H1 (cell line): ENCODE measurements around the gene SH3RF2. TPM values are rescaled to one million over a fixed set of nuclear protein-coding genes. Genes with fewer than 3 reads are reported as not detected.
"Not testable (repeated sequence)": the region's sequence is repeated elsewhere in the genome, so short reads cannot be mapped to it uniquely, and the experiment has no call there.

ENCODE experiments used
- CTCF ChIA-PET: fragments of 300-600 bp; sonication (Branson Sonifier 250); formaldehyde crosslinking; loops from one replicate; lab custom pipeline; 2021; ENCODE audit not compliant: partially characterized antibody; lab: Charles Lee
- POLR2A ChIA-PET: fragments of 300-600 bp; sonication (Branson Sonifier 250); formaldehyde crosslinking; loops from one replicate; lab custom pipeline; 2021; ENCODE audit warnings: inconsistent platforms; ENCODE audit not compliant: partially characterized antibody; lab: Charles Lee
- DNase-seq, 2 experiments: peaks; one replicate each; pipeline versions ENCODE4 v3.0.0 to v3.0.0-alpha.2; 2010 to 2022; ENCODE audit warnings: low spot score in 2 of 2, low read depth in 1 of 2, mixed read lengths in 1 of 2
- FAIRE-seq: peaks from 2 replicates; lab custom pipeline; 2011; peaks lifted over from hg19 to GRCh38; lab: Jason Lieb, UNC
- H2AFZ ChIP-seq: 2 replicates; pipeline ENCODE4 v1.8.1; 2012; ENCODE audit warnings: low read length, inconsistent platforms
- H2AK5ac ChIP-seq: 2 replicates; pipeline ENCODE4 v1.6.1; 2013; ENCODE audit warnings: low read depth, low read length
- H2BK120ac ChIP-seq: replicated peaks from 2 replicates; pipeline ENCODE3; 2013; ENCODE audit warnings: low read depth, low read length, inconsistent platforms
- H2BK12ac ChIP-seq: 2 replicates; pipeline ENCODE4 v1.6.1; 2013; ENCODE audit warnings: low read depth, low read length
- H2BK15ac ChIP-seq: 2 replicates; pipeline ENCODE4 v1.6.1; 2013; ENCODE audit warnings: low read length
- H2BK20ac ChIP-seq: 2 replicates; pipeline ENCODE4 v1.6.1; 2013; ENCODE audit warnings: low read length
- H2BK5ac ChIP-seq: 2 replicates; pipeline ENCODE4 v1.6.1; 2013; ENCODE audit warnings: low read depth, low read length
- H3K14ac ChIP-seq: 2 replicates; pipeline ENCODE4 v1.6.1; 2013; ENCODE audit warnings: inconsistent platforms; ENCODE audit not compliant: insufficient read length
- H3K18ac ChIP-seq: 2 replicates; pipeline ENCODE4 v1.6.1; 2013; ENCODE audit warnings: low read length; ENCODE audit errors: extremely low read depth
- H3K23ac ChIP-seq: 2 replicates; pipeline ENCODE4 v1.6.1; 2013; ENCODE audit warnings: inconsistent platforms; ENCODE audit not compliant: insufficient read length
- H3K23me2 ChIP-seq: 2 replicates; pipeline ENCODE4 v1.6.1; 2013; ENCODE audit warnings: low read depth, low read length
- H3K27ac ChIP-seq: 2 replicates; pipeline ENCODE4 v1.6.1; 2011; ENCODE audit warnings: low read depth, low read length, inconsistent platforms
- H3K27me3 ChIP-seq, 4 experiments: replicated peaks in 1 of 4; 1 replicate in 1 of 4; 2 replicates in 3 of 4; pipeline versions ENCODE4 v1.6.1 to v1.8.1; 2011 to 2013; ENCODE audit warnings: low read length in 3 of 4, mild to moderate bottlenecking in 3 of 4, inconsistent platforms in 2 of 4, mixed read lengths in 2 of 4, moderate library complexity in 1 of 4; ENCODE audit not compliant: control insufficient read depth in 3 of 4, insufficient read depth in 3 of 4; ENCODE audit errors: extremely low read depth in 1 of 4
- H3K36me3 ChIP-seq, 4 experiments: 2 replicates each; pipeline versions ENCODE4 v1.6.1 to v1.8.1; 2011 to 2013; ENCODE audit warnings: mild to moderate bottlenecking in 4 of 4, low read length in 3 of 4, moderate library complexity in 2 of 4, control low read depth in 1 of 4, inconsistent platforms in 1 of 4; ENCODE audit not compliant: insufficient read depth in 4 of 4, control insufficient read depth in 2 of 4
- H3K4ac ChIP-seq: replicated peaks from 2 replicates; pipeline ENCODE3; 2013; ENCODE audit warnings: low read length, low read depth, mixed read lengths, inconsistent platforms; ENCODE audit not compliant: insufficient read length
- H3K4me1 ChIP-seq, 4 experiments: replicated peaks in 1 of 4; 1 replicate in 1 of 4; 2 replicates in 3 of 4; pipeline versions ENCODE4 v1.6.1 to v1.8.1; 2011 to 2013; ENCODE audit warnings: low read length in 3 of 4, inconsistent platforms in 2 of 4, mixed read lengths in 1 of 4; ENCODE audit not compliant: insufficient read depth in 4 of 4, control insufficient read depth in 3 of 4
- H3K4me2 ChIP-seq, 2 experiments: 2 replicates each; pipeline versions ENCODE4 v1.6.1 to v1.8.1; 2011 to 2013; ENCODE audit warnings: low read depth in 2 of 2, low read length in 2 of 2, control low read depth in 1 of 2, inconsistent platforms in 1 of 2, mild to moderate bottlenecking in 1 of 2; ENCODE audit not compliant: insufficient read depth in 1 of 2
- H3K4me3 ChIP-seq, 4 experiments: fragments of 200-600, 300-600 bp in 1 of 4; sonication (generic), shearing (Covaris generic), sonication (Bioruptor Twin) in 1 of 4; 2 replicates each; pipeline versions ENCODE4 v1.5.1 to v1.8.1; 2011 to 2016; ENCODE audit warnings: low read length in 4 of 4, low read depth in 3 of 4, control low read depth in 2 of 4, inconsistent platforms in 2 of 4, mild to moderate bottlenecking in 2 of 4, mixed read lengths in 1 of 4, moderate library complexity in 1 of 4; ENCODE audit not compliant: insufficient read depth in 2 of 4; ENCODE audit errors: extremely low read depth in 1 of 4
- H3K56ac ChIP-seq: replicated peaks from 2 replicates; pipeline ENCODE3; 2013; ENCODE audit warnings: low read depth, mild to moderate bottlenecking, mixed read lengths, low read length, inconsistent platforms; ENCODE audit not compliant: insufficient read length
- H3K79me1 ChIP-seq: 2 replicates; pipeline ENCODE4 v1.6.1; 2013; ENCODE audit warnings: low read depth, low read length, control low read depth
- H3K79me2 ChIP-seq, 2 experiments: 2 replicates each; pipeline versions ENCODE4 v1.6.1 to v1.8.1; 2012 to 2013; ENCODE audit warnings: low read length in 2 of 2, mild to moderate bottlenecking in 2 of 2, inconsistent platforms in 1 of 2; ENCODE audit not compliant: insufficient read depth in 2 of 2, control insufficient read depth in 1 of 2
- H3K9ac ChIP-seq, 4 experiments: replicated peaks in 1 of 4; 1 replicate in 1 of 4; 2 replicates in 3 of 4; pipeline versions ENCODE4 v1.6.1 to v1.8.1; 2011 to 2013; ENCODE audit warnings: low read depth in 3 of 4, low read length in 3 of 4, control low read depth in 2 of 4, mild to moderate bottlenecking in 2 of 4, moderate library complexity in 2 of 4, inconsistent platforms in 1 of 4; ENCODE audit errors: extremely low read depth in 1 of 4
- H3K9me3 ChIP-seq, 2 experiments: 2 replicates each; pipeline versions ENCODE4 v1.6.1 to v1.8.1; 2012 to 2013; ENCODE audit warnings: mild to moderate bottlenecking in 2 of 2, moderate library complexity in 2 of 2, control low read depth in 1 of 2, inconsistent platforms in 1 of 2, low read depth in 1 of 2, low read length in 1 of 2, mixed read lengths in 1 of 2; ENCODE audit not compliant: insufficient read depth in 2 of 2
- H4K20me1 ChIP-seq, 2 experiments: replicated peaks in 1 of 2; 2 replicates each; pipeline versions ENCODE3 to v1.8.1; 2011 to 2013; ENCODE audit warnings: inconsistent platforms in 2 of 2, low read length in 2 of 2, mild to moderate bottlenecking in 1 of 2; ENCODE audit not compliant: insufficient read depth in 2 of 2, control insufficient read depth in 1 of 2
- H4K5ac ChIP-seq: 2 replicates; pipeline ENCODE4 v1.6.1; 2013; ENCODE audit warnings: low read length, low read depth, mixed read lengths, inconsistent platforms; ENCODE audit not compliant: insufficient read length
- H4K8ac ChIP-seq: 2 replicates; pipeline ENCODE4 v1.8.0; 2013; ENCODE audit warnings: mild to moderate bottlenecking, moderate library complexity, low read length, inconsistent platforms; ENCODE audit not compliant: insufficient read depth; ENCODE audit errors: extremely low read depth
- H4K91ac ChIP-seq: replicated peaks from 2 replicates; pipeline ENCODE3; 2013; ENCODE audit warnings: low read length, mixed read lengths, inconsistent platforms; ENCODE audit not compliant: insufficient read length
- WGBS, 2 experiments: shearing (Covaris generic) in 1 of 2; methylation state at CpG; one replicate each; pipeline versions ENCODE4 v1.1.6 to v1.1.7; 2013 to 2015; ENCODE audit warnings: low lambda C conversion rate in 2 of 2, mixed read lengths in 2 of 2, inconsistent platforms in 1 of 2, low coverage in 1 of 2, missing lambda C conversion rate in 1 of 2; ENCODE audit not compliant: insufficient replicate concordance in 2 of 2, insufficient coverage in 1 of 2, insufficient read length in 1 of 2; ENCODE audit errors: extremely low coverage in 1 of 2, missing lambda C conversion rate in 1 of 2; 5-methylcytosine and 5-hydroxymethylcytosine counted together
- polyA plus RNA-seq, 7 experiments: library from polyadenylated mRNA; depleted of rRNA in 3 of 7; stranded (reverse) in 5 of 7; unstranded in 2 of 7; fragments of >200 nt in 5 of 7; fragments of 200-250 nt in 2 of 7; gene quantifications; 1 replicate in 5 of 7; 2 replicates in 1 of 7; 4 replicates in 1 of 7; pipeline versions ENCODE4 v1.2.1 to v1.2.3, GENCODE V29; 2011 to 2013; ENCODE audit warnings: missing spikeins in 2 of 7, mixed read lengths in 2 of 7
- total RNA-seq: library from RNA; stranded (reverse); fragmentation: NEBNext Ultra II Directional; extraction: Animal tissue kit (Norgen Biotek cat#: 25700); gene quantifications from 2 replicates; pipeline ENCODE4 v1.2.1, GENCODE V29; 2021

Gene SH3RF2
- total and polyA plus RNA-seq, 2 of the 8 experiments (the other 6 are each of a cell fraction or from before 2014, with no cell fraction given): 0.80 to 0.95 TPM

DNA sequence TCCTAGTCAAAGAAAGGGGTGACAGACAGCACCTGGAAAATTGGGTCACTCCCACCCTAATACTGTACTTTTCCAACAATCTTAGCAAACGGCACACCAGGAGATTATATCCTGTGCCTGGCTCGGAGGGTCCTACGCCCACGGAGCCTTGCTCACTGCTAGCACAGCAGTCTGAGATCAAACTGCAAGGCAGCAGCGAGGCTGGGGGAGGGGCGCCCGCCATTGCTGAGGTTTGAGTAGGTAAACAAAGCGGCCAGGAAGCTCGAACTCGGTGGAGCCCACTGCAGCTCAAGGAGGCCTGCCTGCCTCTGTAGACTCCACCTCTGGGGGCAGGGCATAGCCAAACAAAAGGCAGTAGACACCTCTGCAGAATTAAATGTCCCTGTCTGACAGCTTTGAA, 45.0 kb upstream of the SH3RF2 start:
- H2BK20ac ChIP-seq, H3K79me2 ChIP-seq, H3K36me3 ChIP-seq, POLR2A ChIA-PET, DNase-seq, H4K5ac ChIP-seq, H2AFZ ChIP-seq, H3K27me3 ChIP-seq, H3K4me2 ChIP-seq, H4K8ac ChIP-seq, H2BK15ac ChIP-seq, H2BK12ac ChIP-seq, H2BK120ac ChIP-seq, H2BK5ac ChIP-seq, H4K91ac ChIP-seq, H4K20me1 ChIP-seq, H3K4ac ChIP-seq, H3K4me1 ChIP-seq, H3K18ac ChIP-seq, H3K23me2 ChIP-seq, FAIRE-seq, H3K23ac ChIP-seq, H2AK5ac ChIP-seq, H3K4me3 ChIP-seq, H3K14ac ChIP-seq, H3K56ac ChIP-seq, H3K9me3 ChIP-seq, H3K9ac ChIP-seq, H3K79me1 ChIP-seq, H3K27ac ChIP-seq: not testable (repeated sequence)
- 93% methylated on average over 10 of the region's 10 CpGs; no CpG with 5 or more reads in 1 of the 2 experiments for WGBS, 2 experiments
- CTCF ChIA-PET: interaction anchor here (0.7 to 1.0 kb wide), 2 partner anchors 13 to 17 kb away, joined by 3 read pairs; no protein-coding TSS in a partner anchor
